Stimulated activated memory B cell treated with anti-CD40 and anti-IgM and Interleukin-4, amounts not matched to agents 10 μg/mL and 1 μg/mL and 100 μg/mL, for 72 hours (primary cell): ENCODE data around the gene EYA3.
"Not testable (repeated sequence)": the region's sequence is repeated elsewhere in the genome, so short reads cannot be mapped to it uniquely, and the experiment has no call there.

ENCODE experiments used
- ATAC-seq: fragments of 150-1000 bp; cut with Tn5 transposase; 2 replicates; pipeline ENCODE4 v1.10.0; 2021
- H3K27ac Mint-ChIP-seq: one replicate; pipeline ENCODE4 v1.8.0; 2022; ENCODE audit warnings: mild to moderate bottlenecking, mixed read lengths
- H3K27me3 Mint-ChIP-seq: one replicate; pipeline ENCODE4 v1.8.0; 2022; ENCODE audit warnings: mixed read lengths
- H3K36me3 Mint-ChIP-seq: one replicate; pipeline ENCODE4 v1.8.0; 2022; ENCODE audit warnings: mixed read lengths
- H3K4me1 Mint-ChIP-seq: one replicate; pipeline ENCODE4 v1.8.0; 2022; ENCODE audit warnings: mixed read lengths
- H3K4me3 Mint-ChIP-seq: one replicate; pipeline ENCODE4 v1.8.0; 2022; ENCODE audit warnings: mild to moderate bottlenecking, moderate library complexity, mixed read lengths
- H3K9me3 Mint-ChIP-seq: one replicate; pipeline ENCODE4 v1.8.0; 2022; ENCODE audit warnings: mixed read lengths

The EYA3 gene

DNA sequence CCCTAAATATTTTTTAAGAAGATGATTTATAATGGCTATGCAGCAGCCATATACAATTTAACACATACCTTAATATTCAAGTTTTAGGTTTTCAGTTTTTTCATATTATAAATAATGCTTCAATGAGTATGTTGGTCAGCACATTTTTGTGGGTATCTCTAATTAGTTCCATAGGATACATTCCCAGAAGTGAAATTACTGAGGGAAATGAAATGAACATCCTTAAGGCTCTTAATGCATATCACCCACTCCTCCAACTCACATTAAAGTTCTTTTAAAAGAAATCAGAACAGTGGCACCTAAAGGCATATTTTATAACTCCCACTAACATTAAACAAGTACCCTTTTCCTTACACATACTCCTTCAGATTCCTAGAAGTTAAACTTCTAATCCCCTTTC, 56.1 kb downstream of the EYA3 start:
- no peak overlapping the region for H3K4me3 Mint-ChIP-seq
- no peak for ATAC-seq
- H3K36me3 Mint-ChIP-seq = peaks cover 23% of the 10 kb centered on the region
- no peaks in the 10 kb centered on the region for H3K9me3 Mint-ChIP-seq
- no peaks in the 10 kb centered on the region for H3K27me3 Mint-ChIP-seq
- H3K4me1 Mint-ChIP-seq = peaks cover 21% of the 10 kb centered on the region
- no peak overlapping the region for H3K27ac Mint-ChIP-seq

DNA sequence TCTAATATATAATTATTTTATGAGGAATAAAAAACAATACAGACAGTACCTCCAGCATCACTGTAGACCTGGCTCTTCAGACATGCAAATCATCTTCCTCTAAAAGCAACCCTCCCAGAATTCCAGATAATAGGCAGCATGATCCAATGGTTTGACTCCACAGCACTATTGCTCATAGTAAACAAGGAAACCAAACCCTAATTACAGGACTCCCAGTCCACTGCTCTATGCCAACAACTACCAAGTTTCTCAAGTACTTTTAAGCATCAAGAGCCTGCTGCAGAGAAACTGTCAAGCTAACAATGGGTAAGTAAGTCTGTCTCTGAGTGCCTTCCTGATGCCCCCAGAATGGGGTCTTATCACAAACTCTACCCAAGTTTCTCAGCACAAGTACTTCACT, 57.2 kb downstream of the EYA3 start:
- no peak overlapping the region for H3K27ac Mint-ChIP-seq
- no peak for ATAC-seq
- peaks cover 14% of the 10 kb centered on the region for H3K4me1 Mint-ChIP-seq
- H3K27me3 Mint-ChIP-seq = no peaks in the 10 kb centered on the region
- no peak overlapping the region for H3K4me3 Mint-ChIP-seq
- H3K9me3 Mint-ChIP-seq = no peaks in the 10 kb centered on the region
- peaks cover 15% of the 10 kb centered on the region for H3K36me3 Mint-ChIP-seq

GRCh38 chr1:28028873-28029654, 59.3 kb downstream of the EYA3 start:
- Mint-ChIP-seq H3K4me1 (no peaks in the 10 kb centered on the region), H3K27ac (no peak overlapping the region), H3K9me3 (no peaks in the 10 kb centered on the region), H3K4me3 (no peak overlapping the region), H3K27me3 (no peaks in the 10 kb centered on the region), H3K36me3 (peaks cover 23% of the 10 kb centered on the region)
- ATAC-seq = no peak

GRCh38 chr1:28027660-28028059, 60.8 kb downstream of the EYA3 start:
- no peak for ATAC-seq
- H3K27me3 Mint-ChIP-seq = no peaks in the 10 kb centered on the region
- no peak overlapping the region for H3K27ac Mint-ChIP-seq
- H3K4me1 Mint-ChIP-seq = no peaks in the 10 kb centered on the region
- no peak overlapping the region for H3K4me3 Mint-ChIP-seq
- peaks cover 16% of the 10 kb centered on the region for H3K36me3 Mint-ChIP-seq
- no peaks in the 10 kb centered on the region for H3K9me3 Mint-ChIP-seq

- H3K36me3 Mint-ChIP-seq = peaks cover 12% of the 10 kb centered on the region
- H3K4me3 Mint-ChIP-seq = no peak overlapping the region
- no peaks in the 10 kb centered on the region for H3K9me3 Mint-ChIP-seq
- H3K27me3 Mint-ChIP-seq = no peaks in the 10 kb centered on the region
- no peaks in the 10 kb centered on the region for H3K4me1 Mint-ChIP-seq
- ATAC-seq = no peak
- H3K27ac Mint-ChIP-seq = no peak overlapping the region
Measured at GRCh38 chr1:28027238-28027637, 61.2 kb downstream of the EYA3 start.

GRCh38 chr1:28026329-28026728, 62.1 kb downstream of the EYA3 start:
- Mint-ChIP-seq H3K4me1 (peaks cover 3% of the 10 kb centered on the region), H3K4me3 (no peak overlapping the region), H3K27ac (peak overlapping the region; percentile 70), H3K27me3 (no peaks in the 10 kb centered on the region), H3K9me3 (no peaks in the 10 kb centered on the region), H3K36me3 (peaks cover 8% of the 10 kb centered on the region)
- ATAC-seq = no peak

DNA sequence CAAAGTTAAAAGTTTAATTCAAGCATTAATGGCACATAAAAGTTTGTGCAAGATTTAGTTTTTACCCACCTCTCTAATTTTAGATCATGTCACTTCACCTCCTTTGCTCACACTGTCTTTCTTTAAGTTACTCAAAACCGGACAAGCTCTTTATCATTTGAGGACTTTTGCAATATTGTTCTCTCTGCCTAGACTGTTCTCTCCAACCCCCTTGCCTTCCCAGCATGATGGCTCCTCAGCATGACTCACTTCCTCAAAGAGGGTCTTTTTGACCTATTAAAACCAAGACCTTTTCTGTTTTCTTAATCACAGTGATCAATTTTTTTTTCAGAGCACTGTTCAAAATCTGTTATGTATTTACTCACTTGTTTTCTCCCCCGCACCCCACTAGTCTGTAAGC, 67.3 kb downstream of the EYA3 start:
- H3K36me3 Mint-ChIP-seq = peaks cover 44% of the 10 kb centered on the region
- no peaks in the 10 kb centered on the region for H3K9me3 Mint-ChIP-seq
- no peak overlapping the region for H3K27ac Mint-ChIP-seq
- no peak overlapping the region for H3K4me3 Mint-ChIP-seq
- no peaks in the 10 kb centered on the region for H3K27me3 Mint-ChIP-seq
- H3K4me1 Mint-ChIP-seq = peaks cover 8% of the 10 kb centered on the region
- ATAC-seq = no peak

GRCh38 chr1:28010969-28011368, 77.4 kb downstream of the EYA3 start:
- Mint-ChIP-seq H3K4me1 (no peaks in the 10 kb centered on the region), H3K9me3 (no peaks in the 10 kb centered on the region), H3K27me3 (no peaks in the 10 kb centered on the region), H3K27ac (no peak overlapping the region), H3K36me3 (peaks cover 46% of the 10 kb centered on the region), H3K4me3 (no peak overlapping the region)
- ATAC-seq = no peak

GRCh38 chr1:28003117-28003516, 85.3 kb downstream of the EYA3 start:
- H3K27ac Mint-ChIP-seq, H3K9me3 Mint-ChIP-seq, H3K4me3 Mint-ChIP-seq, H3K4me1 Mint-ChIP-seq, H3K27me3 Mint-ChIP-seq, ATAC-seq: not testable (repeated sequence)
- peaks cover 47% of the 10 kb centered on the region for H3K36me3 Mint-ChIP-seq

DNA sequence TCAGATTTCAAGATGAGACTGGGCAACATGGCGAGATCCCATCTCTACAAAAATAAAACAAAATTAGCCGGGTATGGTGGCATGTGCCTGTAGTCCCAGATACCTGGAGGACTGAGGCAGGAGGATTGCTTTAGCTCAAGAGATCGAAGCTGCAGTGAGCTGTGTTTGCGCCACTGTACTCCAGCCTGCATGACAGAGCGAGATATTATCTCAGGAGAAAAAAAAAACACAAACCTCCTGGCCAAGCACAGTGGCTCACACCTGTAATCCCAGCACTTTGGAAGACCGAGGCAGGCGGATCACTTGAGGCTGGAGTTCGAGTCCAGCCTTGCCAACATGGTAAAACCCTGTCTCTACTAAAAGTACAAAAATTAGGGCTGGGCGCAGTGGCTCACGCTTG, 85.8 kb downstream of the EYA3 start:
- H3K27ac Mint-ChIP-seq = no peak overlapping the region
- no peaks in the 10 kb centered on the region for H3K27me3 Mint-ChIP-seq
- peaks cover 52% of the 10 kb centered on the region for H3K36me3 Mint-ChIP-seq
- no peak for ATAC-seq
- no peaks in the 10 kb centered on the region for H3K4me1 Mint-ChIP-seq
- no peak overlapping the region for H3K4me3 Mint-ChIP-seq
- H3K9me3 Mint-ChIP-seq = no peaks in the 10 kb centered on the region

DNA sequence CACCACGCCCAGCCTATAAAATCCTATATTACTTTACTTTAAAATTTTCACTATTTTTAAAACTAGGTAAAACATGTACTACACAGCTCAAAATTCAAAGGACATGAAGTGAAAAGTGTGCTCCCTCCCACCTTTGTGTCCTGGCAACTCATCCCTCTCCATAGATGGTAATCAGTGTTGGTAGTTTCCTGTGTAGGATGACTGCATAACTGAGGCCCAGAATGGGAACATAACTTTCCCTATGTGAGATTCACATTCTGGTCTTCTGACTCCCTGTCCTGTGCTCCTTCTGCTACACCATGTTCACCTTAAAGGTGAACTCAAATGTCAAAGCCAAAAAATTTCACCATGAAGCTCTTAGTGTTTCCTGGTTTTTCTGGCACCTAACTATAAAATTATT, 89.4 kb downstream of the EYA3 start:
- Mint-ChIP-seq H3K4me1 (no peaks in the 10 kb centered on the region), H3K27me3 (no peaks in the 10 kb centered on the region), H3K4me3 (no peak overlapping the region), H3K9me3 (no peaks in the 10 kb centered on the region), H3K36me3 (peaks cover 47% of the 10 kb centered on the region), H3K27ac (no peak overlapping the region)
- no peak for ATAC-seq

GRCh38 chr1:27994526-27994925, 93.9 kb downstream of the EYA3 start:
- H3K27ac Mint-ChIP-seq, ATAC-seq, H3K9me3 Mint-ChIP-seq, H3K4me1 Mint-ChIP-seq, H3K4me3 Mint-ChIP-seq, H3K27me3 Mint-ChIP-seq: not testable (repeated sequence)
- H3K36me3 Mint-ChIP-seq = peaks cover 56% of the 10 kb centered on the region

GRCh38 chr1:27994060-27994459, 94.3 kb downstream of the EYA3 start:
- Mint-ChIP-seq H3K4me1 (no peaks in the 10 kb centered on the region), H3K27ac (no peak overlapping the region), H3K27me3 (no peaks in the 10 kb centered on the region), H3K4me3 (no peak overlapping the region), H3K36me3 (peaks cover 56% of the 10 kb centered on the region), H3K9me3 (no peaks in the 10 kb centered on the region)
- no peak for ATAC-seq

GRCh38 chr1:27993241-27993640, 95.2 kb downstream of the EYA3 start:
- H3K9me3 Mint-ChIP-seq = no peaks in the 10 kb centered on the region
- peaks cover 60% of the 10 kb centered on the region for H3K36me3 Mint-ChIP-seq
- no peak for ATAC-seq
- no peak overlapping the region for H3K27ac Mint-ChIP-seq
- no peaks in the 10 kb centered on the region for H3K27me3 Mint-ChIP-seq
- no peak overlapping the region for H3K4me3 Mint-ChIP-seq
- no peaks in the 10 kb centered on the region for H3K4me1 Mint-ChIP-seq

DNA sequence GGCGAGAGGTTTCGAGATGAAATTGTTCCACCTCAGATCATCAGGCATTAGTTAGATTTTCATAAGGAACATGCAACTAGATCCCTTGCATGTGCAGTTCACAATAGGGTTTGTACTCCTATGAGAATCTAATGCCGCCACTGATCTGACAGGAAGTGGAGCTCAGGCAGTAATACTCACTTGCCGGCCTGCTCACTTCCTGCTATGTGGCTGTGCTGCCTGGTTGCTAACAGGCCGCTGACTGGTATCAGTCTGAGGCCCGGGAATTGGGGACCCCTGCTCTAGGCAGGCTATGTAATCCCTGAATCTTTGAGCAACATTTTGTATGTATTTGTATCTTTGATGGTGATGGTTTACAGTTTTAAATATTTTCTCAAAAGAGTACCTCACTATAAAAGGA, 96.1 kb downstream of the EYA3 start:
- Mint-ChIP-seq H3K27me3 (no peaks in the 10 kb centered on the region), H3K9me3 (no peaks in the 10 kb centered on the region), H3K4me1 (no peaks in the 10 kb centered on the region), H3K4me3 (no peak overlapping the region), H3K27ac (no peak overlapping the region), H3K36me3 (peaks cover 56% of the 10 kb centered on the region)
- ATAC-seq = no peak

DNA sequence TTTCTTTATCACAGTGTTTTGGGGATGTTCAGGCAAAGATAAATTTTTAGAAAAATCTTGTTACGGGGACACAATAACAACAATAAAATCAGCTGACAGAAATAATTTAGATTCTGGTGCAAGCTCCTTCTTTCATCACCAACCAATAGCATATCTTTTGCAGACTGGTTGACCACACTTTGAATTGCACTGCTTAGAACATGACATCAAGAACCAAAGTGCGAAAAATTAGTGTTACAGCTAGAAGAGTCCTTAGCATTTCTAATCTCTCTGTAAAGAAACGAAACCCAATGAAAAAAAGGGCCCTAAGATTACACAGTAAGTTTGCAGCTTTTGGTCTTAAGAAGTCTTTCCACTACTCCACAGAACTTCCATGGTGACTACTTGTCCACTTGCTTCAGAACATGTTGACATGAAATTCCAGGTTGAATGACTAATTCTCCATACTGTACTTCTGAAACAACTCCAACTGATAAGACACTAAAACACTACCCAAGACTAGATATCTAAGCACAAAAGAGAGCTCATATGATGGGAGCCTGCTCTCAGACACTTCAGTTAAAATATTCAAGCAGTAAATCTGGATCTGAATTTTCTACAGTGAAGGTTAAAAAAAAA, 97.4 kb downstream of the EYA3 start:
- Mint-ChIP-seq H3K4me3 (no peak overlapping the region), H3K27ac (no peak overlapping the region), H3K4me1 (no peaks in the 10 kb centered on the region), H3K9me3 (no peaks in the 10 kb centered on the region), H3K27me3 (no peaks in the 10 kb centered on the region), H3K36me3 (peaks cover 50% of the 10 kb centered on the region)
- no peak for ATAC-seq
